Epithelial cell of alveolus of lung (primary cell): ENCODE data around the gene HAND1. TPM values are rescaled to one million over a fixed set of nuclear protein-coding genes. Genes with fewer than 3 reads are reported as not detected.

Experiments used
- total RNA-seq: library from RNA; depleted of rRNA; stranded (reverse); fragments of >200 nt; gene quantifications from 2 replicates; pipeline ENCODE4 v1.2.1, GENCODE V29; 2015

HAND1 gene
- not detected in 2 replicates for total RNA-seq

GRCh38 chr5:154478224-154478565 lies at the start of gene HAND1:
TSS of gene HAND1 (minus strand) at chr5:154478227. CDS start at chr5:154478008, 219 bp downstream.

GRCh38 chr5:154445422-154446194 lies 32.4 kb downstream of the HAND1 start, which contains the start of gene SAP30L:
TSS of gene SAP30L (plus strand) at chr5:154445997. CDS start at chr5:154446605, 608 bp downstream.

Other genes starting within 250 kb of the HAND1 start
- 29.2 and 46.5 TPM in 2 replicates for gene SAP30L, start 32.2 kb downstream of the HAND1 start, total RNA-seq